Left hindlimb (tissue), 1 donor: Measurements from ENCODE around the gene TXK.
"Not testable (repeated sequence)": the region's sequence is repeated elsewhere in the genome, so short reads cannot be mapped to it uniquely, and the experiment has no call there.

Source experiments
- DNase-seq: peaks from one replicate; pipeline ENCODE4 v3.0.0-alpha.2; 2018

TXK gene

DNA sequence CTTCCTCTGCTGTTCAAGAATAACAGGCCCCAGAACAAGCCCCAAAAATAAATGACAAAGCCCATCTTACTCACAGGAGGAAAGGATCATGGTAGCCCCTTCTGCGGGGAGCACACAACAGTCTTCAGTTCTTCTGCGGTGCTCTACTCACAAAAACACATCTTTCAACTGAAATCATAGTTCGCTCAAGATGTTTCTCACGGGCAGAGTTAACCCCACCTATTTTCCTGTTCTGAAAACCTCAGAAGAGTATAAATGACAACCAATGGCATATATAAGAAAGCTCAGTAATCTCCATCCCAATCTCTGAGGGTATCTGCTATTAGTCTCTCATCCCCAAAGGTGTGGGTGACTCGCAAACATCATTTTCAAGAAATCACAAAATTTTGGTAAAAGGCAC lies at the start of gene TXK:
TSS of gene TXK (minus strand) at position 170 of the 400 bp plus-strand sequence. CDS start at position 90, 80 bp downstream.
- no peak for DNase-seq

DNA sequence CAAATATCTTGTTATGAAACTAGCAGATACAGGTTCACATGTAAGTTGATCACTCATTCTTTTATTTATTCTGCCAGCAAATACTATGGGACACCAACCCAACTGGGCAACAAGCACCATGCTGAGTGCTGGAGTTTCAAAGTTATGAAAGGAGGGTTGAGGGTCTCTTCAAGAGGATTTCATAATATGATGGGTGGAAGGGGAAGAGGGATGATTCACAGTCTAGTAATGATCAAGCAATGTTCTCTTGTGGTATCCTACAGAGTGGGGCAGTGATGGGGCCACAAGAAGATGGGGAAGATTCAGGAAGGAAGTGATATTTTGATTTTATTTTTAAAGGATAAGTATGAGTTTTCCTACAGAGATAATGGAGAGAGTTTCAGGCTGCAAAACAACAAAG lies 46.2 kb upstream of the TXK start:
- DNase-seq: no peak

DNA sequence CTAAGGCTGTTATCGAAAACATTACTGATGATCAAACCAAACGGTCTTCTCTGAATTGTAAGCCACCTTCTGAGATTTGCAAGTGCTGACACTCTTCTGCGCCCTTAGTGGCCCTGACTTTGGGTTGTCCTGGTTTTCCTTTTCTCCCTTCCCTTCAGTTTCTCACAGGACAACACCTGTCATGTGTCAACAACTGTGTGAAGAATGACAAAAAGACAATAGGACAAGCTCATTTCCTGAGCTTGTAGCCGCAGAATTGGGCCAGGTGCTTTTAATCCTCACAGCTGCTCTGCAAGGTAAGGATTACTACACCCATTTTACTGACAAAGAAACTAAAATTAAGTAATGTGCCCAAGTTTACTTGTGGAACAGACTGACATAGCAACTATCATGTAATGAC lies 44.9 kb upstream of the TXK start:
- no peak for DNase-seq

- no peak for DNase-seq
Observed at GRCh38 chr4:48175806-48176205, 41.8 kb upstream of the TXK start.

- DNase-seq: no peak
Observed at GRCh38 chr4:48175328-48175727, 41.3 kb upstream of the TXK start.

- no peak for DNase-seq
Observed at GRCh38 chr4:48173056-48173991, 39.3 kb upstream of the TXK start.

DNA sequence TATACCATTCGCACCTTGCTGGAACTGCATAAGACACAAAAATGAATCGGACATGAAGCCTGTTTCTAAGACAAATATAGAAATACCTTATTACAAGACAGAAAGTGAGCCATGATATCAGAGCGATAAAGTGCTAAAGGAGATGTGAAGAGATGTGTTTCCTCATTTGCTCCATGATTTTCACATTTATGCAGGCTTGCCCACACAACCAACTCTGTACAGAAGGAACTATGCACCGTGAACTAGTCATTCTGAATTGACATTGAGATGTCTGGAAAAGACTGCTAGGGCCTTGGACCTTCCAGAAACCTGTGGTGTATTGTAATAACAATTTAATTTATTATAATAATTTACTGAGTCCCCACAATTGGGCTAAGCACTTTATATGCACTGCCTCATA lies 38.6 kb upstream of the TXK start:
- DNase-seq: no peak

DNA sequence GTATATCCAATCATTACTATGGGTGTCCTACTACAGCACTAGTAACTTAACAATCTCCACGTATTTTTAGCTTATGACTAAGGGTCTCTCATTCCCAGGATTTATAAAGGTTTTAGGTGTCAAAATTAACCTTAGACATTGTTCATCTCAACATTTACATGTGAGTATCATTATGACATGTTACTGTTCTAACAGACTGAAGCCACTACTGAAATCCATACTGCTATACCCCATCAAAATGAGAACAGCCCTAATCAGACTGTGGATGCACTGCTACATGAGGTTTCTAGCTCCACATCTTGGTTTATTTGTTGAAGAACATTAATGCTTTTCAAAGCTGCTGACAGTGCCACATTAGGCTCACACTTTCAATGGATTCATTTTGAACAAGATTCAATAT lies 35.6 kb upstream of the TXK start:
- no peak for DNase-seq

DNA sequence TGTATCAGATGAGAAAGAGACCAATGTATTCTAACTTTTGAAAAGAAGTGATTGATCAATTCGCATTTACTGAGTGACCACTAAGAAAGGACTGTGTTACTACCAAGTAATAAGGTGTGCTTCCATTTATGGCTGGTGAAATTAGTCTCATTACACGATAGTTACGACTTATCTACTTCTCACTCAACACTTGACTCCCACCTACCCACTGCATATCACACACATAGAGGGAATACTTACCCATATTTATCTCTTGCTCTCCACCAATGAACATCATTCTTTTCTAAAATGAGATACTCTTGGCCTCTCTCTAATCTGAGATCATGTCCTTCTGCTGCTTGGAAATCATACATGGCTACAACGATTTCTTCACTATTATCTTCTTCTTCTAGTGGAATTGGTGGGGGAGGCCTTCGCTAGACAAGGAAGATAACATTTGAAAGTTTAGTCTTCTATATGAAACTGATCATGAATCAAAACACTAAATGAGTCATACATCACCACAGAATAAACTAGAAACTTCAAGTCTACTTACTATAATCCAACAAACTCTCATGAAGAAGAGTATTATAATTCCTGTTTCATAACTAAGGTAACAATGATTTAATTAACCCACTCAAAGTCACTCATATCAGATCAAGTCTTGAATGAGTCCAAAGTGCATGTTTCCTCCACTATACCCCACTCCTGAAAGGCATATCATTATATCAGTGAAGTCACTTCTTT lies 33.7 kb upstream of the TXK start:
- no peak for DNase-seq

DNA sequence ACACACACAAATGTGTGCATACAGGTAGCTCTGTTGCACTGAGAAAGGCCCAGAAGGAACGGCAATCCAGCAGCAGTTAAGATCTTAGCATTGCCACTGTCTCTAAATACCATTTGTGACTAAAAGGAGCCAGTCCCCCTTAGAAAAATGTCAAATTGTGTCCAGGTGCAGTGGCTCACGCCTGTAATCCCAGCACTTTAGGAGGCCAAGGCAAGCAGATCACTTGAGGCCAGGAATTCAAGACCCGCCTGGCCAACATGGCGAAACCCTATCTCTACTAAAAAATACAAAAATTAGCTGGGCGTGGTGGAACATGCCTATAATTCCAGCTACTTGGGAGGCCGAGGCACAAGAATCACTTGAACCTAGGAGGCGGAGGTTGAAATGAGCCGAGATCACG lies 30.5 kb upstream of the TXK start:
- not testable (repeated sequence) for DNase-seq

GRCh38 chr4:48163746-48164145 lies 29.7 kb upstream of the TXK start:
- DNase-seq: no peak

- DNase-seq: no peak
Observed at GRCh38 chr4:48162162-48162561, 28.1 kb upstream of the TXK start.

- DNase-seq: no peak
Observed at GRCh38 chr4:48157271-48157670, 23.2 kb upstream of the TXK start.

DNA sequence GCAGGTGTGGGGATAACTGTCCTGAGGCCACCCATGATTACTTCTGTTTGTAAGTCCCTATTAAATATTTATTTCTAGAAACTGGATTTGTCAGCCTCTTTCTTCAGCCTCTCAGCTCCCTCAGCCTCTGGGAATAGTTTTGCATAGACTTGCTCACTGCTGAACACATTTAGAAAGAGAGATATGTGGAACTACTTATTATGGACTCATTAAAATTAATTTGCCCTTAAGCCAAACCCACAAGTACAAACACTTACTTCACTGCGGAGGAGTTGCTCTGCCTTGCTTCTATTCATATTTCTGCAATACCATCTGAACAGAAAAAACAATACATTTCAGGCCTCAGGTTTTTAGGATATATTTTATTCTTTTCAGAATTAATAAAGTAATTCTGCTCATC lies 22.4 kb upstream of the TXK start:
- no peak for DNase-seq

DNA sequence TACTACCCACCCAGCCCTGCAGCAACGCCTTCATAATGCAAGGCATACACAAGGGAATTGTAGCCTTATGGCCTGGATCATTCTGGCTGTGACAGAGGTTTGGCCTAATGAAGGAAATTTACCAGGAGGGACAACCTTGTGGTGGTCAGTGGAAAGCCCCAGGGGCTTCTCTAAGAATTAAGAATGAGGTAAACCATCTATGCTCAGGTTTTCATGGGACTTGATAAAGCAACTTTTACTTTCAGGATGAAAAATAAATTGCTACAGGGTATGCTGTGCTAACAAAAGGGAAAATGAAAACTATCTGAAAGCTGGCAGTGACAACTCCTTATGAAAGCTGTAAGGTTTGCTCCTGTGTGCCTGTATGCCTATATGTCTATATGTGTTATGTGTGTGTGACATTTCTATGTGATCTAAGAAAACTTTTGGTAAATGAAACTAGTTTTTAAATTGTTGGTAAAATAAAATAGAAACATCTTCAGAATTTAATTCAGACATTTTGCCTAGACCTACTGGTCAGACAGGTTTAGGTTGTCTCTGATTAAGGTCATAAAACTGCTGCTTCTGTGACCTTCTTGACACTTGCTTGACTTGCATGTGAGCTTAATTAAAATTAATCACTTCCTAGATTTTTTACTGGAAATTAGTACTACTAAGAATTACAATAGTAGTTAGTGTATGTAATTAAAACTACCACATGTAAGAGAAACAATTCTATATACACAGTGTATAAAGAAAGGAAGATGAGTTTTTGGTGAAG lies 19.9 kb upstream of the TXK start:
- no peak for DNase-seq

- DNase-seq: no peak
Observed at GRCh38 chr4:48152259-48152658, 18.2 kb upstream of the TXK start.

DNA sequence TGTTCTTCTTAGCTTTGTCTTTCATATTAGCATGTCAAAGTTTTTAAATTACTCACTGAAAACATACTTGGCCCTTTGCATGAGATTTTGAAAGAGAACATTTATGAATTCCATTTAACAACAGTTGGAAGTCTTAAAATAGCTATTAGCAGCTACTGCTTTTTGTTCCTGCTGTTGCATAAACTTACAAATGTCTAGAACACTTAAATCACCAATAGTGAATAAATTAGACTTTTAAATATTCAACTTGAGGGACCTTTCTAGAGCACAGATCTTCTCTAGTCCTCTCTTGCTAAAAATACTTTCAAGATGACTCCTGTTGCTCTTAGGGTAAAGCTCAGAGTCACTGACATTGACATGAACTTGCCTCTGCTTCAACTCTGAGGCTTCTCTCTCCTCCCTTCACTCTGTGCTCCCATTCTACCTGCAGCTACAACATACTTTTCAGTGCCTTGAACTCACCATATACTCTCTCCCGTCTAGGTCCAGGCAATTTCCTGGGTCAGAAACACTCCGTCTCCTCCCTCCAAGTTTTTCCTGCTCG lies 15.8 kb upstream of the TXK start:
- no peak for DNase-seq

DNA sequence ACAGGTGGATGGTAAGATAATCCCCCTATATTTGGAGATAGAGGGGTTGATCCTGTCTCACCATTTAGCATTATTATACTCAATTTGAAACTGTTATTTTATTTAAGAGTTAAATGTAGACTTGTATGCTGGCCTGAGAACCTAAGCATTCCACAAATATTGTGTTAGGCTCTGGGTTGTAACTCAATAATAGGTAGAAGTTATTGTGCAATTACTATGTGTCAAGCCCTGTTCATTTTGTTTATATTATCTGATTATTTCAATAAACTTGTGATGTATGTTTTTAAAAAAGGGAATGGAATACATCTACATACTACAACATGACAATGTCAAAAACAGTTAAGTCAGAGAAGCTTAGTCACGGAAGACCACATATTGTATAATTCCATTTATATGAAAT lies 13.6 kb upstream of the TXK start:
- DNase-seq: no peak

GRCh38 chr4:48141048-48141447 lies 7.0 kb upstream of the TXK start:
- DNase-seq: no peak

DNA sequence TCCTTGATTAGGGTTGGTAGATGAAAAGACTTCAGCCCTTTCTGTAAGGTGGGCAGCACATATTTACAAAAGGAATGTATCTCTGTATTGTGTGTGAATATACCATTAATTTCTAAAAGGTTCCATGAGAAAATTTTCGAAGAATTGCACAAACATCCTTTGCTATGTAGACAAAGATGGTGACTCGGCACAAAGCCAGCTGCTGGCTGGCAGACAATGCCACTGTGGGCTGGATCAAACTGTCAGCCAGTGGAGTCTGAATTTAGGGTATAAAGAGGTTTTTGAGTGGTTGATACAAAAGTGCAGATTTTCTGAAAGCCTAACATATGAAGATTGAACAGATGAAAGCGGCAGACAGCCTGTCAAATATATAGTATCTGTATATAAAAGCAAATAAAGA lies 5.6 kb upstream of the TXK start:
- no peak for DNase-seq

DNA sequence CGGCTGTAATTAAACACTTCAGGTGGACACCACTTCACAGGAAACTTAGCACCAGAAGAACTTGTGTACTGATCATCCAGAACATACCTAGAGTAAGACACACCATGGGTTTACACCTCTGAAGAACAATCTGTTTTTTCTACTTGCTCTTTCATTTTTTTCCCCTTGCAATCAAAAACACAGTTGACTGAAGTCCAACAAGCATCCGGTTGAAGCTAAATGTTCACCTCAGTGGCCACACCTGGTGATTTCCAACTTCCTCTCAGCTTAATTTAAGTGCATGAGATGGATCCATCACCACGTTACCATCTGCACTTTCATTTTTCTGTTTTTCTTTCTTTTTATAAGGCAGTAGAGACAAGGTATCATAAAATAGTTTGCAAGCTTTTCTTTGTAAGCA lies 4.9 kb upstream of the TXK start:
- no peak for DNase-seq

- DNase-seq: no peak
Observed at GRCh38 chr4:48138511-48138910, 4.5 kb upstream of the TXK start.

GRCh38 chr4:48137846-48138245 lies 3.8 kb upstream of the TXK start:
- DNase-seq: no peak
